Spleen (tissue), 7 donors: ENCODE data around the gene GLOD5.

ENCODE experiments used
- CTCF ChIP-seq, 11 experiments: fragments of 200-600 bp in 7 of 11; fragments of 450-650 bp in 4 of 11; sonication (generic) in 4 of 11; IDR thresholded peaks in 8 of 11; conservative IDR thresholded peaks in 3 of 11; 1 replicate in 7 of 11; 2 replicates in 4 of 11; pipeline versions ENCODE4 v1.4.0 to v1.8.0; 2016 to 2021; ENCODE audit warnings: antibody characterized with exemption in 11 of 11, inconsistent platforms in 4 of 11, mild to moderate bottlenecking in 1 of 11
- POLR2AphosphoS5 ChIP-seq, 3 donors: sonication (generic); formaldehyde crosslinking; IDR thresholded peaks; one replicate each; pipeline ENCODE4 v1.5.1; 2017; ENCODE audit warnings: antibody characterized with exemption in 3 of 3
- donor health status: DM: no; HTN: no; CAD: no; lungs with moderate emphysema.
- donor health status: DM: no; HTN: no; CAD: no.
- donor health status: DM: no; HTN: no; CAD: no.

DNA sequence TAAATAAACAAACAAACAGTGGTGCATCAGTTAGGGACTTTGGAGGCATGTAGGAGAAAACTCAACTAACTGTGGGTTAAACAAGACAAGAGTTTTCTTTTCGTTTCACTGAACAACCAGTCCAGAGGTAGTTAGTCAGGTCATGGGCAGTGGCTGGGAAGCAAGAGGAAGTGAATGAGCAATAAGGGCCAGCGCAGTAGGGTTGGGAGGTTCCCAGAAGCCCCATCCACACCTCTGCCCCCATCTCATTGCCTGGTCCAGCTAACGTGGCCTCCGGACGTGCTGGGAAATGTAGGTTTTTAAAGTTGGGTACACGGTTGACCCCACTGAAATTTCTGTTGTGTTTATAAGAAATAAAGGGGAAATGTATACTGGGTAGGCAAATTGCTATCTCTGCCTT is 8.7 kb downstream of the GLOD5 start:
- no peak for TF ChIP-seq CTCF (IDR thresholded peaks at IDR 0.05 in 8 of 11, conservative IDR thresholded peaks at IDR 0.05 in 3 of 11)
- TF ChIP-seq POLR2AphosphoS5 (IDR thresholded peaks at IDR 0.05): no peak
